Smooth muscle cell (in vitro differentiated cells): ENCODE results near the gene MT4. TPM values are rescaled to one million over a fixed set of nuclear protein-coding genes. Genes with fewer than 3 reads are reported as not detected.

ENCODE experiments used
- DNase-seq: peaks from one replicate; lab custom pipeline; 2025; ENCODE audit not compliant: unreplicated experiment; lab: John Stamatoyannopoulos, UW
- H2AFZ ChIP-seq: fragments of 200-600 bp; sonication (generic); 2 replicates; pipeline ENCODE4 v1.6.0; 2016; ENCODE audit warnings: antibody characterized with exemption, low read depth, mild to moderate bottlenecking
- H3F3A ChIP-seq: fragments of 200-600 bp; sonication (generic); 2 replicates; pipeline ENCODE4 v1.6.0; 2017; ENCODE audit warnings: antibody characterized with exemption, low read depth
- H3K27ac ChIP-seq: fragments of 200-600 bp; sonication (generic); 2 replicates; pipeline ENCODE4 v1.5.1; 2016; ENCODE audit warnings: low read depth, mild to moderate bottlenecking
- H3K27me3 ChIP-seq: fragments of 200-600 bp; sonication (generic); 2 replicates; pipeline ENCODE4 v1.6.1; 2016; ENCODE audit warnings: low read depth, mild to moderate bottlenecking
- H3K36me3 ChIP-seq: fragments of 200-600 bp; sonication (generic); 2 replicates; pipeline ENCODE4 v1.5.1; 2016; ENCODE audit warnings: low read depth
- H3K4me1 ChIP-seq: fragments of 200-600 bp; sonication (generic); 2 replicates; pipeline ENCODE4 v1.5.1; 2016; ENCODE audit warnings: low read depth
- H3K4me2 ChIP-seq: fragments of 200-600 bp; sonication (generic); 2 replicates; pipeline ENCODE4 v1.6.0; 2016; ENCODE audit warnings: mild to moderate bottlenecking
- H3K4me3 ChIP-seq: fragments of 200-600 bp; sonication (generic); 2 replicates; pipeline ENCODE4 v1.5.1; 2016; ENCODE audit warnings: mild to moderate bottlenecking
- H3K79me2 ChIP-seq: fragments of 200-600 bp; sonication (generic); 2 replicates; pipeline ENCODE4 v1.6.0; 2016; ENCODE audit warnings: low read depth, mild to moderate bottlenecking
- H3K9ac ChIP-seq: fragments of 200-600 bp; sonication (generic); 2 replicates; pipeline ENCODE4 v1.6.0; 2016; ENCODE audit warnings: low read depth
- H3K9me3 ChIP-seq: fragments of 200-600 bp; sonication (generic); replicated peaks from 2 replicates; pipeline ENCODE4 v1.5.1; 2016; ENCODE audit warnings: low read depth
- H4K20me1 ChIP-seq: fragments of 200-600 bp; sonication (generic); 2 replicates; pipeline ENCODE4 v1.6.0; 2016; ENCODE audit warnings: low read depth
- WGBS: methylation state at CpG from one replicate; pipeline ENCODE4 v1.1.7; 2016; ENCODE audit warnings: low lambda C conversion rate; 5-methylcytosine and 5-hydroxymethylcytosine counted together
- polyA plus RNA-seq: library from polyadenylated mRNA; unstranded; fragments of >200 nt; fragmentation: Nextera tagmentation; extraction: Ambion mirVana; gene quantifications from 2 replicates; pipeline ENCODE4 v1.2.1, GENCODE V29; 2016
- total RNA-seq: library from RNA; depleted of rRNA; stranded (reverse); fragments of >200 nt; gene quantifications from 2 replicates; pipeline ENCODE4 v1.2.3, GENCODE V29; 2014
- TF ChIP-seq, protein P1 (sequence below): fragments of 200-600 bp; sonication (generic); IDR thresholded peaks from 2 replicates; pipeline ENCODE4 v1.5.1; 2017; ENCODE audit warnings: borderline replicate concordance, mild to moderate bottlenecking, antibody characterized with exemption; ENCODE audit not compliant: insufficient read depth, poor library complexity, severe bottlenecking

Gene MT4
- total and polyA plus RNA-seq, 2 experiments from 2014 or later: not detected

DNA sequence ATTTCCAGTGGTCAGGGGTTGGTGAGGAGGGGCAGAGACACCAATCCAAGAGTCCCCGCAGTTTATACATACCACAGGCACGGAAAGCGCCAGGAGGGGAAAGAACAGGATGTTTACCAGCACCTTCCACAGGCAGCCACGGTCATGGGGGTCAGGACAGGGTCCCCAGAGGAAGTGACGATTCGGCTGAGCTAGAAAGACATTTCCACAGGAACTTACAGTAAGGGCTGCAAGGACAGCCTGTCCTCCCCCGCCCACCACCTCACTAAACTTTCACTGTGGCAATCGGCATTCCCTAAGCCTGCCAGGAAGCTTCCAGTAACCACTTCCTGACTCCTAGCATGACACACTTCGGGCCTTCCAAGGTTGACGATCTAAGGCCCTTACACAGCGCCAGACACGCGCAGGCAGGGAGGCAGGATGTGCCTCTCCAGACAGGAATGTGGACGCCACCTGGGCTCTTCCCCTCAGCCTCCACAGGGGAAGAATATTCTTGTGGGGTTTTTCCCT, 42.3 kb downstream of the MT4 start:
- Histone ChIP-seq H3K4me3 (no peak overlapping the region), H3K79me2 (no peaks in the 10 kb centered on the region), H3K9ac (peak overlapping the region; percentile 32), H4K20me1 (no peaks in the 10 kb centered on the region), H2AFZ (no peak overlapping the region), H3K9me3 (no peaks in the 10 kb centered on the region), H3F3A (peaks cover 23% of the 10 kb centered on the region), H3K27ac (peak overlapping the region; percentile 93), H3K36me3 (no peaks in the 10 kb centered on the region), H3K27me3 (no peaks in the 10 kb centered on the region), H3K4me2 (peak overlapping the region; percentile 88), H3K4me1 (peaks cover 18% of the 10 kb centered on the region)
- 21% methylated on average over 14 of the region's 14 CpGs for WGBS
- no peak for DNase-seq
- TF ChIP-seq, protein P1, sequence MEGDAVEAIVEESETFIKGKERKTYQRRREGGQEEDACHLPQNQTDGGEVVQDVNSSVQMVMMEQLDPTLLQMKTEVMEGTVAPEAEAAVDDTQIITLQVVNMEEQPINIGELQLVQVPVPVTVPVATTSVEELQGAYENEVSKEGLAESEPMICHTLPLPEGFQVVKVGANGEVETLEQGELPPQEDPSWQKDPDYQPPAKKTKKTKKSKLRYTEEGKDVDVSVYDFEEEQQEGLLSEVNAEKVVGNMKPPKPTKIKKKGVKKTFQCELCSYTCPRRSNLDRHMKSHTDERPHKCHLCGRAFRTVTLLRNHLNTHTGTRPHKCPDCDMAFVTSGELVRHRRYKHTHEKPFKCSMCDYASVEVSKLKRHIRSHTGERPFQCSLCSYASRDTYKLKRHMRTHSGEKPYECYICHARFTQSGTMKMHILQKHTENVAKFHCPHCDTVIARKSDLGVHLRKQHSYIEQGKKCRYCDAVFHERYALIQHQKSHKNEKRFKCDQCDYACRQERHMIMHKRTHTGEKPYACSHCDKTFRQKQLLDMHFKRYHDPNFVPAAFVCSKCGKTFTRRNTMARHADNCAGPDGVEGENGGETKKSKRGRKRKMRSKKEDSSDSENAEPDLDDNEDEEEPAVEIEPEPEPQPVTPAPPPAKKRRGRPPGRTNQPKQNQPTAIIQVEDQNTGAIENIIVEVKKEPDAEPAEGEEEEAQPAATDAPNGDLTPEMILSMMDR: no peak

DNA sequence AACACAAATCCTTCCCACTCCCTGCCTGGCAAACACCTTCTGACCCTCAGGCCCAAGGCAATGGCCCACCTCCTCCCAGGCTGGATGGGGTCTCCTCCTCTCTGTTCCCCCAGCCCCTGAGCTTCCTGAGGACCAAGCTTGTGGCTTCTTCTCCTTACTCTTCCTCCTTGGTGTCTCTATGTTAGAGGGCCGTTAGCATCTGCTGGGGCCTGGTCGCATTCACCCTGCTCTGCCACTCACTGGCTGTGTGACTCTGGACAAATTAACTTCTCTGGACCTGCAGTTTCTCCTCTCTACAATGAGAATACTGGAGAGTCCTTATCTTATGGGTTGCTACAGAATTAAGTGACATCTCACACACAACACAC, 42.8 kb downstream of the MT4 start:
- Histone ChIP-seq H2AFZ (no peak overlapping the region), H3K27ac (peak overlapping the region; percentile 93), H3F3A (peaks cover 23% of the 10 kb centered on the region), H3K4me2 (peak overlapping the region; percentile 88), H4K20me1 (no peaks in the 10 kb centered on the region), H3K27me3 (no peaks in the 10 kb centered on the region), H3K4me1 (peaks cover 18% of the 10 kb centered on the region), H3K79me2 (no peaks in the 10 kb centered on the region), H3K4me3 (peak overlapping the region; percentile 57), H3K36me3 (no peaks in the 10 kb centered on the region), H3K9ac (peak overlapping the region; percentile 58), H3K9me3 (no peaks in the 10 kb centered on the region)
- TF ChIP-seq, protein P1: no peak
- WGBS: 76% methylated on average over 2 of the region's 2 CpGs
- DNase-seq: no peak

DNA sequence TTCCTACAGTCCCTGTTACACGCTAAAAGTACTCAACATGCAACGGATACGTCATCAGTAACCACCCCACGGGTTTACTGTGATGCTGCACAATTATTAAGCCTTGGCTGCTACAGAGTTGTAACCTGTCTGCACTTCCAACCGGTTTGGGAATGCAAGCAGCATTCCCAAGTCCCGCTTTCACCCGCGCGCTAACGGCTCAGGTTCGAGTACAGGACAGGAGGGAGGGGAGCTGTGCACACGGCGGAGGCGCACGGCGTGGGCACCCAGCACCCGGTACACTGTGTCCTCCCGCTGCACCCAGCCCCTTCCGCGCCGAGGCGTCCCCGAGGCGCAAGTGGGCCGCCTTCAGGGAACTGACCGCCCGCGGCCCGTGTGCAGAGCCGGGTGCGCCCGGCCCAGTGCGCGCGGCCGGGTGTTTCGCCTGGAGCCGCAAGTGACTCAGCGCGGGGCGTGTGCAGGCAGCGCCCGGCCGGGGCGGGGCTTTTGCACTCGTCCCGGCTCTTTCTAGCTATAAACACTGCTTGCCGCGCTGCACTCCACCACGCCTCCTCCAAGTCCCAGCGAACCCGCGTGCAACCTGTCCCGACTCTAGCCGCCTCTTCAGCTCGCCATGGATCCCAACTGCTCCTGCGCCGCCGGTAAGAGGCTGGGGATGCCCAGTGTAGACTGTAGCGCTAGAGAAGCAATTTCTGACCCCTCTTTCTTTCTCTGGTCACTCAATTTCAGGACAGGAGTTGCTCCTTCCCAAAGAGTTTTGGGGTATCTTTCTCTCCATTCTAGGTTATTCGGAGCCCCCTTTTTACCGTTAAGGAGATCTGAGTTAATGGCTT, 43.4 kb downstream of the MT4 start, which contains the start of gene MT2A:
Gene MT2A, plus strand, starts transcription at position 542 of the 833 bp plus-strand sequence. Its CDS starts 72 bp downstream, at position 614.
- H4K20me1 ChIP-seq: no peaks in the 10 kb centered on the region
- peak within 1 kb of the TSS; percentile 88 for H3K4me2 ChIP-seq
- 7% methylated on average over 62 of the region's 62 CpGs for WGBS
- no peaks in the 10 kb centered on the region for H3K9me3 ChIP-seq
- no peak within 1 kb of the TSS for H2AFZ ChIP-seq
- H3K36me3 ChIP-seq: no peaks in the 10 kb centered on the region
- H3K27me3 ChIP-seq: no peaks in the 10 kb centered on the region
- peak within 1 kb of the TSS; percentile 93 for H3K27ac ChIP-seq
- H3K79me2 ChIP-seq: no peaks in the 10 kb centered on the region
- peak; percentile 68 for DNase-seq
- H3K4me3 ChIP-seq: peak within 1 kb of the TSS; percentile 57
- TF ChIP-seq, protein P1: no peak
- H3K9ac ChIP-seq: peak within 1 kb of the TSS; percentile 58
- H3K4me1 ChIP-seq: peaks cover 18% of the 10 kb centered on the region
- H3F3A ChIP-seq: peaks cover 23% of the 10 kb centered on the region
